ENCODE results near the gene SCN2A.
"Not testable (repeated sequence)": the region's sequence is repeated elsewhere in the genome, so short reads cannot be mapped to it uniquely, and the experiment has no call there.

SCN2A gene

DNA sequence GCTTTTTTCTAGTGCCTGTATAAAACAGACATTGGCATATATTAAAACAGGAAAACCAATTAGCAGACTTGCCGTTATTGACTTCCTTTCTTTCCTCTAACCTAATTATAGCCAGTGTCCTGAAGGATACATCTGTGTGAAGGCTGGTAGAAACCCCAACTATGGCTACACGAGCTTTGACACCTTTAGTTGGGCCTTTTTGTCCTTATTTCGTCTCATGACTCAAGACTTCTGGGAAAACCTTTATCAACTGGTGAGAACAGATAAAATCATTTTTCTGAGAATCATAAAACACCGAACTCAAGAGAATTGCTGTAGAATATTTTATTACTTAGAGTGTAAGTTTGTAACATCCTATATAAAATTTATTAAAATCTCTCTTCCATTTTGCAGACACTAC is 74.3 kb downstream of the SCN2A start:
- DNase-seq (ENCODE audit: low read depth in 2 of 2) = no peak

DNA sequence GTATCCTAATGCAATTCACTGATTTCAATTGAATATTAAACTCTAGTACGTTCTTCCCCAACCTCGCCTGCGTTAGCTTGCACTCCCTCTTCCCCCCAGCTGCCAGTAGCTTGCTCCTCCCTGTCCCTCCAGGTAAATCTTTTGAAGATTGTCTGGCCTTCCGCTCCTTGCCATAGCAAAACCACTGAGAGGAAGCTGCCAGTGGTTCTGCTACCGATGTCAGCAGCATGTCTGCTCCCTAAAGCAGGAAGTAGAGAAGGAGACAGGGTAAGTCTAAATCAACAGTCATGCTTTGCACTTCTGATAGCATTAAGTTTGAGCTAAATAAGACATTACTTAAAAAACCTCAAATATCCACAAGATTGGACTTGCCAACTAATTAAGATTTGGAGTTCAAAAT is 89.1 kb downstream of the SCN2A start:
- no peak for DNase-seq (ENCODE audit: low read depth in 2 of 2)

DNA sequence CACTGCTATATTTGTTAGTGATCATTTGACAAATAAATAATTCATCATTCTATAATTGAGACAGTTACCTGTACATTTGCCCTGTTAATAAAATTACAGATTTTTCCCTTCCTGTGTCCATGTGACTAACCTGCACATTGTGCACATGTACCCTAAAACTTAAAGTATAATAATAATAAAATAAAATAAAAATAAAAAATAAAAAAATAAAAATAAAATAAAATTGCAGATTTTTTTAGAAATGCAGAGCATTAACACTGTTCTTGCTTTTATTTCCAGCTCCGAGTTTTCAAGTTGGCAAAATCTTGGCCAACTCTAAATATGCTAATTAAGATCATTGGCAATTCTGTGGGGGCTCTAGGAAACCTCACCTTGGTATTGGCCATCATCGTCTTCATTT is 105.1 kb downstream of the SCN2A start:
- DNase-seq (ENCODE audit: low read depth in 2 of 2) = not testable (repeated sequence)

DNA sequence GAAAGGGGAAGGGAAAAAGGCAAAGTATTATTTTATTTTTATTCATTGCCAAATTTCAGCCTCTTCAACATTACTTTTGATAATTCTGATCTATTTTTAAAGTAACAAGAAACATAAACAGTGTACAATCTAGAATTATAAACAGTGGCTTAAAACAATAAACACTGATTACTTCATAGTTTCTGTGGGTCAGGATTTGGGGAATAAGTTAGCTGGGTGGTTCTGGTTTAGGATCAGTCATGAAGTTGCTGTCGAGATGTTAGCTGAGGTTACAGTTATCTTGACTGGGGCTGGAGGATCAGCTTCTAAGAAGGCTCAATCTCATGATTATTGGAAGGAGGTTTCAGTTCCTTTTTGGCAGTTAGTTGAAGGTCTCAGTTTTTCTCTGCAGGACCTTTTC is 109.2 kb downstream of the SCN2A start:
- DNase-seq (ENCODE audit: low read depth in 2 of 2) = no peak

DNA sequence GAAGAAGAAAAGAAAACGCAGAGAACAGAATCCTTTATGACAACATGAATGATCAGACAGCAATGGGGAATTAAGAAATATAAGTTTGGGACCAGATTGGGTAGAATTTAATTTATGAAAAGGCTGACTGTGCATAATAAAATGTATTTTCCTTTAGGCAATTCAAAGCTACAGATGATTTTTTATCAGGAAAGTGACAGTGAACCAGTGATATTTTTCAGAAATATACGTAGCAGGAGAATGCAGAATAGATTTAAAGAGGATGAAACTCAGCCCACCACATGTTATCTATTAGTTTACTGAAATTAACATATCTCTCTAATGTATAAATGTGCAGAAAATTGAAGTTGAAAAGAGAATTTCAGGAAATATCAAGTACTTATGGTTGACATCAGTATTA is 110.0 kb downstream of the SCN2A start:
- DNase-seq (ENCODE audit: low read depth in 2 of 2) = no peak

DNA sequence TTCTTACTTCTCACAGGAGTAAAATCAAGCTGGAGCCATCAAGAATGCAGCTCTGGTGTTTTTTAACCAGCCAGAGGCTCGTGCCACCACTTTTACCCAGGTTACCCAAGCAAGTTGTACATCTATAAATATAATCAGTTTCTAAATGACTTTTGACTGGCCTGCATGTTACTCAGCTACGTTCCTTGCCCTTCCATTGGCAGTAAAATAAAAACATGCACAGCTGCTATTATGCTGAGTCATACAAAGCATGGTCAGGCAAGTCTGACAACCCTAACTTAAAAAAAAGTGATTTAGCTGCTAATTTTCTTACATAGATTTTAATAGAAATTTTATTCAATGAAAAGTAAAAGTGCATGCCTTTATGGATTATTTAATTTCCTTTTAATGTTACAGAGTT is 118.5 kb downstream of the SCN2A start:
- DNase-seq (ENCODE audit: low read depth in 2 of 2) = no peak

DNA sequence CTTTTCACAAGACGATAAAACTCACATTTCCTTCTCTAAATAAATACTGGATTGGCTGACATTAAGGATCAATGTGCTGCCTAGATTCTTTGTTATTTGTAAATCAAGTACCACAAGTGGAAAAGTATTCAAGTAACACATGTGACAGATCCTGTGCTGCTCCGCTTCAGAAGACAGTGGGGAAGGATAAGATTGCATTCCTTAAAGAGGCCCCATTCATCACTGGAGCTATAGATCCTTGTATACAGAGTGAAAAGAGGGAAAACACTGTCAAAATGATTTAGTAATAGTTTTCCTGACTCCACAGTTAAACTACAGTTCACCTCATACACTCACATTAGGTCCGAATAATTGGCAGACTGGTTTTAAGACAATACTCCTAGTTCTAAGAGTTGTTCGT is 122.3 kb downstream of the SCN2A start:
- DNase-seq (ENCODE audit: low read depth in 2 of 2) = no peak

DNA sequence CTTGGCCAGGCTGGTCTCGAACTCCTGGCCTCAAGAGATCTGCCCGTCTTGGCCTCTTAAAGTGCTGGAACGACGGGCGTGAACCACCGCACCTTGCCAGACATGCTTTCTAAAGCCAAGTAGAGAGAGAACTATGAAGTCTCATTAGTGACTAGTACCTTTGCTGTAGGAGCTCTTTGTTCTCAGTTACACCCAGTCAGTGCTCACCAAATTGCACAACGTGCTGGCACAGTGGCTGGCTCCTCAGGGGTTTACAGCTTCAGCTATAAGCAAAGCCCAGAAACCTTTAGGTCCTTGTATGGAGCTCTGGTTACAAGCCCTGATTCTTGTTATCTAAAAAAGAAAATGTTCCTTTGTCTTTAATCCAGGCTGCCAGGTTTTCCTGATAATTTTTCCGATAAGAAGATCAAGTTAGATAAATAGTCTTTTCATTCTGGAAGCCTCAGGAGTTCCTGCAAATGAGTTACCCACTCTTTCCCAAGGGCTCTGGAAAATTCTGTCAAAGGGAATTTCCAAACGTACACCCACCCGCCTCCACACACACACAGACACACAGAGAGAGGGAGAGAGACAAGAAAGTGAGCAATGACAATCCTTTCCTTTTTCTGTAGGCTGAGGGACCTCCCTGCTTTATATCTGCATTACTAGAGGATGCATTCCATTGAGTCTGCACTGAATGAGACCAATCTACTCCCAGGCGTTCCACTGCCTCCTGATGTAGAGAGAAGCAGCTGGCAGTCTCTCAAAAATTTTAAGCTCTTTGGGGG is 130.1 kb downstream of the SCN2A start:
- DNase-seq (ENCODE audit: low read depth in 2 of 2) = no peak

DNA sequence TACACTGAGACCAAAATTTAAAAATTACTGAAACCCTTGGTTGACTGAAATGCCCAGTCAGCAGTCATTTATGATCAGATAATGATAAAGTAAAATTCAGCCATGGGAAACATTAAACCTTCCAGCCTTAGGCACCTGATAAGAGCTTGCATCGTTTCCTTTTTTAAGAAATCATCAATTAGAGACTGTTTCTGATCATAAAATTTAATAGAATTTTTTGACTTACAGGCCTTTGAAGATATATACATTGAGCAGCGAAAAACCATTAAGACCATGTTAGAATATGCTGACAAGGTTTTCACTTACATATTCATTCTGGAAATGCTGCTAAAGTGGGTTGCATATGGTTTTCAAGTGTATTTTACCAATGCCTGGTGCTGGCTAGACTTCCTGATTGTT is 130.7 kb downstream of the SCN2A start:
- no peak for DNase-seq (ENCODE audit: low read depth in 2 of 2)

DNA sequence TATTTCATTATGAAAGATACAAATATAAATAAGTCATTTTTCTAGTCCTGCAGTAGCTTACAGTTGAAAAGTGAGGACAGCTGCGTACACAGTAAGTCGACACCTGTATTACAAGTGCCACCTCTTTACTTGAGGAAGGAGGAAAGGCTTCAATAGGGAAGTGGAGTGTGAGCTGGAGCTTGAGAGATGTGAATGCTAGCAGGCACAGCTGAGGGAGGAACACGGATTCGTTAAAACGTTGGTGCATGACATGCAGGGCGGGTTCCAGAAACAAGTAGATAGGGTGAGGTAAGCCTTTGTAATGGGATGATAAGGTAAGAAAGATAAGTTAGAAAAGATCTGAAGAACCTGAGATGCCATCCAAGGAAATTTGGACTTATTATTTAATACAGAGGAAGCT is 132.1 kb downstream of the SCN2A start:
- DNase-seq (ENCODE audit: low read depth in 2 of 2) = no peak

DNA sequence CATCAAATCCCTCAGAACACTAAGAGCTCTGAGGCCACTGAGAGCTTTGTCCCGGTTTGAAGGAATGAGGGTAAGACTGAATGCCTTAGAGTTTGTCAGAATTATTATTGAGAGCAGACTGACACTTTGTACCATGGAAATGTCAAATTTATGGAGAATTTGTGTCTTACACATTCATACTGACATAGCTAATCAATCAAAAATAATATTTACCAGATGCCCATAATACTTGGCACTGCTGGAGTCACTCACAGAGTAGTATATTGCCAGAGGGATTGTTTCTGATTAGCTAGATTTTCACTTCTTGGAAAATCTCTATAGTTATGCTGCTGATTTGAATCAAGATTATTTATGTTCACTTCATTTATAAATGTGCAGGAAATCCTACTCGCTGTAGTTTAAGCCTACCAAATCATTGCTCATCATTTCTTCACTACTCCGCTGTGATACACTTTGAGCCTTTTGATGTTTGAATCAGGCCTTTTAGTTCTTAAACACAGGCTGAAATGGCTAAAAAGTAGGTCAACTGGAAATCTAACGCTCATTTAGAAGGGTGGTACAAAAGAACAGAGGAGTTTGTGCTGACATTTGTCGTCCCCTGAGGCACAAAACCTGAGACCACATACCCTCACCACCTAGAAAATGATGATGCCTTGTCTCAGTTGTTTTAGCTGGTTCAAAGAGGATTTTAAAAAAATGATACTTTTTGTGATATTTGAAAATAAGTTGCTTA is 134.2 kb downstream of the SCN2A start:
- DNase-seq (ENCODE audit: low read depth in 2 of 2) = no peak

DNA sequence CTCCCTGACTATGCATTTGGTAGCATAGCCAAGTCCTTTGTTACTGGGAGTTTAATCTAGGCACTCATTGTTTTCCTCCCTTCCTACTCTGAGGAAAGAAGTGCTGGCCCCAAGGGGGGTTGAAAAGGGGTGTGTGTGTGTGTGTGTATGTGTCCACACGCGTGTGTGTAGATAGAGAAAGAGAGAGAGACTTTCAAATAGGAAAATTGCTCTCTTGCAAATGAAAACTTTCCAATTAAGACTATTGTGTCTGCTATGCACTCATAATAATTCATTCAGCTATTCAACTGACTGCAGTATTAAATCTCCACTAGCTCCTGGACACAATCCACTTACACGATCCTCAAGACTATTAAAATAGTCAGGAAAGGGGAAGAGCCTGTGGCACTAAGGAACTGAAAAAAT is 137.4 kb downstream of the SCN2A start:
- DNase-seq (ENCODE audit: low read depth in 2 of 2) = no peak

DNA sequence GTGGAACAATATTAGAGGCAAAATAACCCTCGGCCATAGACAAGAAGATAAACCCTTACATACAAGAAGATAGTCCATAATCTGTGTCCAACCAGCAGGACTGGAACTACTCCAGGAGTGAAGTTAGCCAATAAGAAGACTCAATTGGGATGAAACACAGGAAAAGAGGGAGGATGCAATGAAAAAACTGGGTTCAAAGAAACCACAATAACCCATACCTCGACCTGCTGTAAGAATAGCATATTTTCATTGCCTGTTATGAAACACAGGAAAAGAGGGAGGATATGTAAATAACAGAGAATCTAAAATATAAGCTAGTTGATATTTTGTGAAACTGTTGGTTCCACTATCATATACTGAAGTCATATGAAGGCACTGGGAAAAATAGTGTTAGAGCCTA is 143.1 kb downstream of the SCN2A start:
- DNase-seq (ENCODE audit: low read depth in 2 of 2) = no peak

DNA sequence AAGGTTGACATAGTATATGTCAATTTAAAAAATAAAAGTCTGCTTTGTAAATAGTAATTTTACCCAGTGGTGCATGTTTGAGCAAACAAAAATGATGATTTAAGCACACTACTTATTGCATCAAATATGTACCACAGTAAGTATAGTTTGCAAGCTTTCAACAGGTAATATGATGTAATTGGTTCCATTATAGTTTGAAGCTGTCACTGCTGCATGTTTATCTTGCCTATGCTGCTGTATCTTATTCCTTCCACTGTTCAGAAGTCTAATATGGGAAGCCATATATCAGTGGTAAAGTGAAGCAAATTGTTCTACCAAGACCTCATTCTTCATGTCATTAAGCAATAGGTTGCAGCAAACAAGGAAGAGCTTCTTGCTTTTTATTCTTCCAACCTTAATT is 151.7 kb downstream of the SCN2A start:
- DNase-seq (ENCODE audit: low read depth in 2 of 2) = no peak

DNA sequence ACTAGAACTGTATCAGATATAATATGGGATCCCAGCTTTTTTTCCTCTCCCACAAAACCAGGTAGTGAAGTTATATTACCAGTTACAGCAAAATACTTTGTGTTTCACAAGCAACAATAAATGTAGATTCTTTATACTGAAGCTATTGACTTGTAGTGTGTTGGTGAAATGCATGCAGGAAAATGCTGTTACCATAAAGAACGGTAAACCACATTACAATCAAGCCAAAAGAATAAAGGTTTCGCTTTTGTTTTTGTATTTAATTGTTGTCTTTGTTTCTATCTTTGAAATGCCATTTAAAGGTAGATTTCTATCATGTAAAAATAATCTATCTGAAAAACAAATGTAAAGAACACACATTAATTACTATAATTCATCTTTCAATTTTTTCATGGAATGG is 152.6 kb downstream of the SCN2A start:
- DNase-seq (ENCODE audit: low read depth in 2 of 2) = no peak

DNA sequence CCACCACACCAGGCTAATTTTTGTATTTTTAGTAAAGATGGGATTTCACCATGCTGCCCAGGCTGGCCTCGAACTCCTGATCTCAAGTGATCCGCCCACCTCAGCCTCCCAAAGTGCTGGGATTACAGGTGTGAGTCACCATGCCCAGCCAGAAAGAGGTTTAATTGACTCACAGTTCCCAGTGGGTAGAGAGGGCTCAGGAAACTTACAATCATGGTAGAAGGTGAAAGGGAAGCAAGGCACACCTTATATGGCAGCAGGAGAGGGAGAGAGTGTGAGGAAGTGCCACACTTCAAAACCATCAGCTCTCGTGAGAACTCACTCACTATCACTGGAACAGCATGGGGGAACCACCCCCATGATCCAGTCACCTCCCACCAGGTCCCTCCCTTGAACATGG is 159.4 kb downstream of the SCN2A start:
- DNase-seq (ENCODE audit: low read depth in 2 of 2) = not testable (repeated sequence)

DNA sequence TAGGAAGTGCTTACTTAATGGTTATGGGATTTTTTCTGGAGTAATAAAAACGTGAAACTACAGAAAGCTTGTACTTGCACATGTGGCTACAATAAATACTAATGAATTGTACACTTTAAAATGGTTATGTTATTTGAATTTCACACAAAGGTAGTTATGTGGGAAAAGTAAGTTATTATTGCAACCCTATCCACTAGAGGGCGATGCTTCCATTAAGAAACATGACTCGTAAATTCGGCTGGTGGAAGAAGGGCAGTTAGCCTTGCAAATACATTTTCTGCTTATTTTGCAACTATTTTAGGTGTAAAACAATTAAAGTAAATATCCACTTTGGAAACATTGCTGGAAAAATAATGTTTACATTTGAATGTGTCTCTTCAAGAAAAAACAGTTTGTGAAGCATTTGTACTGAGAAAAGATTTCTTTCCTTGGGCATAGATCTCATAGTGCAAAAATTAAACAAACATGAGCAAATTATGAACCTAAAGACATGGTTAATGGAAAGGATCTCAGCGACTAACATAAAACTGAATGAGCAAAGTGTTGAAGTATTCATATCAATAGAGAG is 162.2 kb downstream of the SCN2A start:
- no peak for DNase-seq (ENCODE audit: low read depth in 2 of 2)

DNA sequence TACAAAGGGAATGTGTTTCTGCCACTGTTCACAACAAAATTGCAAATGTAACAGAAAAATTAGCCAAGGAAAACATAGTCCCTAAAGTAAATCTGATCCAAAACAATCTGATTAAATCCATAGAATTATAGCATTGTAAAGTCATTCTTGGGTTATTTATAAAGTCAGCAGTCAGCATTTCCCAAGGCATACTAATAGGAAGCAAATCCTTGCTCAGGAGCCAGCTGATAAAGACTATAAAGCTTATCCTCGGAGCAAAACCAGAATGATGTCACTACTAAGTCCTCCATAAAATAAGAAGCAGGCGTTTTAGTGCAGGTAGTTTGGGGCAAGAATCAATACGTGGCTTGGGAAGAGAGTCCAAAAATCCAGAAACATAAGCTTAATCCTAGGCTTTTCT is 162.9 kb downstream of the SCN2A start:
- DNase-seq (ENCODE audit: low read depth in 2 of 2) = no peak

DNA sequence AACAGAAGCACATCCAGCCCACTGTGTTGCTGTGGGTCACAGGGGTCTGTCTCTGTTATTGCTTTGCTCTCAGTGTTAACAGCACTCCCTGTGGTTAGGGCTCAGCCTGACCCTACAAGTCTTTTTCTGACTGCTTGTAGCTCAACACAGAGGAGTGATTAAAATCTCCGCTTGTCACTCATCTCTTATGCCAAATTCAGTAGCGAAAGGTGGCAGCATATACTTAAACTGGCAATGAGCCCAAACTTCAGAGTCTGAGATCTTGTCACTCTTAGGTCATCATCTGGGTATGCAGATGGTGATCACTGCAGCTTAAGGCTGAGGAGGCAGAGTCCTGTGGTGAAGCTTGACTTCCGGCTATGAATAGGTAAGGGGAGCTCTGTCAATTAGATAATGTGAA is 167.0 kb downstream of the SCN2A start:
- no peak for DNase-seq (ENCODE audit: low read depth in 2 of 2)

DNA sequence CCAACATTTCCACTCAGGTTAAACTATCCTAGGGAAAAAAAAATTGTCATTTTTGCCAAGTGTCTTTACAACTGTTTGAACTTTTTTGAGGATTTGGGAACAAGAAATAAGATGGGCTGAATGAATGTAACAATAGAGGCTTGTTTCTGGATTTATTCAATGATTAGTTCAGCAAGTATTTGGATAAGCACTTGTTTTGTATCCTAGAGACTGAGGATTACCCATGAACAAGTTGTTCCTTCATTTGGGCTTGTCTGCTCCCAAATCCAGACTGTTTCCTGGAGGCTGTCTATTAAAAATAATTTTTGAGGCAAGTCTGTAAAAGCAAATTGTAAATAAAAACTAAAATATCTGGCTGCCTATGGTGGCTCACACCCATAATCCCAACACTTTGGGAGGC is 168.3 kb downstream of the SCN2A start:
- DNase-seq (ENCODE audit: low read depth in 2 of 2) = no peak

DNA sequence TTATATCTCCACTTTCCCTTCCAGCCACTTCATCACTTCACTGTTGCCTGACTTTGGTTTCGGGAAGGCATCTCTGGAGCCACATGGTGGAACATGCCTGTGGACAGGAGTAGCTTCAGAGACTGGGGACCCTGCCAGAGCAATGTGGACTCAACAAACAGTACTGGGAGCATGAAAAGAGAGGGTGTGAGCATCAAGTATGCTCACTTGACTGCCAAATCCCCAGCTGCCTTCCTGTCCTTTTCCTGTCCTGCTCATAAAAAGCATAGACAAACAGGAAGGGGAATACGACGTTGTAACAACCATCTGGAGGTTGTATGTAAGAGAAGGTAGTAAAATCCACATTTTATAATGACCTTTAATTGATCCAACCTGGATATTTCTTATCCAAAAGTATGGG is 169.0 kb downstream of the SCN2A start:
- DNase-seq (ENCODE audit: low read depth in 2 of 2) = no peak

DNA sequence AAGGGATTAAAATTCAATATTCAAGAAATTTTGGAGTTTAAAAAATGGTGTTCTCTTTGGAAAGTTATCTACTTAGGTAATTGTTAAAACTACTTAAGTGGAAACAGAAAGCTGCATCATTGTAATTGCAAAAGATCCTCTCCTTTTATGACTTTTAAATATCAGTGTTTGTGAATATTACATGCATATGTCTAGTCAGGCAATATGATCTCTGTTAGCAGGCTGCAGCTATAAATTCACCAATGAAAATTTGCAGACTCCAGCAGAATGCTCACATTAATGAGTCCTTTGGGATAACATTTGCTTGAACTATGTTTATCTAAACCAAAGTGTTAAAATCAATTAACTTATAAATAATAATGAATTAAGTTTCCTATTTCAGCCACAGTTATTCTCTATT is 171.1 kb downstream of the SCN2A start:
- DNase-seq (ENCODE audit: low read depth in 2 of 2) = no peak

DNA sequence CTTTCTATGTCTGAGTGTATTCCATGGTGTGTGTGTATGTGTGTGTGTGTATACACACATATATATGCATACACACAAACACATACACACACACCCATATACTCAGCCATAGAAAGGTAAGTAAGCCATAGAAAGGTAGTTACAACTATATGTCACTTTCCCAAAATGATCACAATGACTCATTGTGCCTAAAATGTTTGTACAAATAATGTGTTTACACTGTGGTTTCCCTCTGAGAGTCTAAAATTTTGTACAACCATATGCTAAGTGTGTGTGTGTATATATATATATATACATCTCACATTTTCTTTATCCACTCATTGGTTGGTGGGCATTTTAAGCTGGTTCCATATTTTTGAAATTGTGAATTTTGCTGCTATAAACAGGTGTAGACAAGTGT is 175.0 kb downstream of the SCN2A start:
- DNase-seq (ENCODE audit: low read depth in 2 of 2) = no peak

Data from activated CD8-positive, alpha-beta memory T cell treated with anti-CD3 and anti-CD28 coated beads for 4 hours (primary cell).